Activated naive CD4-positive, alpha-beta T cell treated with Interleukin-2 at 50 U/mL for 16 hours (primary cell): ENCODE measurements around the gene SCAF1.
A peak's percentile ranks its signal among the peaks of the same experiment; 100 is the strongest.

Experiments
- DNase-seq: peaks from one replicate; pipeline ENCODE4 v3.0.0-alpha.2; 2020

SCAF1 gene

GRCh38 chr19:49645592-49645991 is 3.6 kb downstream of the SCAF1 start:
- DNase-seq = no peak

GRCh38 chr19:49645995-49646394 is 4.0 kb downstream of the SCAF1 start:
- DNase-seq = no peak

GRCh38 chr19:49646586-49646985 is 4.6 kb downstream of the SCAF1 start:
- no peak for DNase-seq

- DNase-seq = no peak
These were observed 9.2 kb downstream of the SCAF1 start for GRCh38 chr19:49651029-49651819.

GRCh38 chr19:49651820-49652550 is 10.0 kb downstream of the SCAF1 start:
- DNase-seq = no peak

GRCh38 chr19:49652551-49653465 is 10.8 kb downstream of the SCAF1 start:
- DNase-seq = no peak

GRCh38 chr19:49653466-49653806 is 11.4 kb downstream of the SCAF1 start:
- DNase-seq = no peak

GRCh38 chr19:49654581-49654980 is 12.6 kb downstream of the SCAF1 start:
- no peak for DNase-seq

GRCh38 chr19:49655570-49656455 is 13.8 kb downstream of the SCAF1 start:
- no peak for DNase-seq

- DNase-seq = no peak
These were observed 14.6 kb downstream of the SCAF1 start for GRCh38 chr19:49656456-49657109.

GRCh38 chr19:49657493-49658138 is 15.6 kb downstream of the SCAF1 start:
- DNase-seq = no peak

- DNase-seq = no peak
These were observed 16.1 kb downstream of the SCAF1 start for GRCh38 chr19:49658139-49658517.

- no peak for DNase-seq
These were observed 16.8 kb downstream of the SCAF1 start for GRCh38 chr19:49658566-49659442.

GRCh38 chr19:49660338-49660961 is 18.4 kb downstream of the SCAF1 start:
- no peak for DNase-seq

GRCh38 chr19:49662011-49662410 is 20.0 kb downstream of the SCAF1 start:
- no peak for DNase-seq

GRCh38 chr19:49663224-49663623 is 21.2 kb downstream of the SCAF1 start:
- no peak for DNase-seq

GRCh38 chr19:49664171-49665035 is 22.4 kb downstream of the SCAF1 start:
- peak; percentile 90 for DNase-seq

- no peak for DNase-seq
These were observed 23.0 kb downstream of the SCAF1 start for GRCh38 chr19:49665036-49665350.
